Amniotic epithelial cell (primary cell): ENCODE results near the gene LMF1.
"Not testable (repeated sequence)": the region's sequence is repeated elsewhere in the genome, so short reads cannot be mapped to it uniquely, and the experiment has no call there.

ENCODE experiments used
- DNase-seq: peaks from one replicate; pipeline ENCODE4 v3.0.0-alpha.2; 2010; ENCODE audit warnings: low read depth

The LMF1 gene

GRCh38 chr16:827513-827912 is 143.3 kb downstream of the LMF1 start:
- no peak for DNase-seq

GRCh38 chr16:825341-826061 is 145.3 kb downstream of the LMF1 start:
- DNase-seq: no peak

GRCh38 chr16:824601-825000 is 146.2 kb downstream of the LMF1 start:
- no peak for DNase-seq

- no peak for DNase-seq
Observed at GRCh38 chr16:824194-824593, 146.6 kb downstream of the LMF1 start.

- DNase-seq: no peak
Observed at GRCh38 chr16:822909-823297, 147.9 kb downstream of the LMF1 start.

GRCh38 chr16:822174-822908 is 148.4 kb downstream of the LMF1 start:
- DNase-seq: no peak

- DNase-seq: no peak
Observed at GRCh38 chr16:821751-822150, 149.0 kb downstream of the LMF1 start.

- no peak for DNase-seq
Observed at GRCh38 chr16:820748-821147, 150.0 kb downstream of the LMF1 start.

GRCh38 chr16:820044-820408 is 150.8 kb downstream of the LMF1 start:
- DNase-seq: not testable (repeated sequence)

GRCh38 chr16:819336-820043 is 151.3 kb downstream of the LMF1 start:
- no peak for DNase-seq

- DNase-seq: no peak
Observed at GRCh38 chr16:818592-818991, 152.2 kb downstream of the LMF1 start.

- DNase-seq: no peak
Observed at GRCh38 chr16:818132-818531, 152.7 kb downstream of the LMF1 start.

- no peak for DNase-seq
Observed at GRCh38 chr16:817001-817906, 153.5 kb downstream of the LMF1 start.

- no peak for DNase-seq
Observed at GRCh38 chr16:815861-816260, 154.9 kb downstream of the LMF1 start.

- DNase-seq: peak; percentile 61
Observed at GRCh38 chr16:814974-815373, 155.8 kb downstream of the LMF1 start.

- no peak for DNase-seq
Observed at GRCh38 chr16:813916-814412, 156.8 kb downstream of the LMF1 start.

- no peak for DNase-seq
Observed at GRCh38 chr16:813204-813915, 157.4 kb downstream of the LMF1 start.

GRCh38 chr16:808085-808386 is 162.7 kb downstream of the LMF1 start:
- DNase-seq: no peak

- peak; percentile 81 for DNase-seq
Observed at GRCh38 chr16:807347-808084, 163.3 kb downstream of the LMF1 start.

GRCh38 chr16:805474-805873 is 165.3 kb downstream of the LMF1 start:
- DNase-seq: no peak
